Measurements from ENCODE around the gene TTC5. TPM values are rescaled to one million over a fixed set of nuclear protein-coding genes. Genes with fewer than 3 reads are reported as not detected.
A peak's percentile ranks its signal among the peaks of the same experiment; 100 is the strongest.
"Not testable (repeated sequence)": the region's sequence is repeated elsewhere in the genome, so short reads cannot be mapped to it uniquely, and the experiment has no call there.

The TTC5 gene
- total and polyA plus RNA-seq, 2 donors (not counting 3 experiments of a cell fraction or from before 2014, with no cell fraction given): 10.9 to 22.9 TPM

GRCh38 chr14:20341646-20342045 lies 35.9 kb upstream of the TTC5 start:
- ChIA-PET CTCF (interaction anchor here (0.9 to 6.4 kb wide), 5 partner anchors 9 to 630 kb away, joined by 3 to 73 read pairs (median 3); partner anchors contain the start of gene CCNB1IP1), POLR2A (interaction anchor here (2.4 to 3.0 kb wide), 3 partner anchors 9 to 120 kb away, joined by 10 to 36 read pairs (median 30); partner anchors contain the start of genes CCNB1IP1 and PIP4P1)
- peaks cover 0 to 3% of the 10 kb centered on the region in 2 experiments for H3K36me3 ChIP-seq (ENCODE audit: control insufficient read depth in 2 of 2, extremely low read depth in 1 of 2, insufficient read depth in 2 of 2, low read length in 2 of 2)
- H3K79me2 ChIP-seq (ENCODE audit: control insufficient read depth, insufficient read depth, low read length): peaks cover 14% of the 10 kb centered on the region
- H3K9ac ChIP-seq (replicated peaks; ENCODE audit: extremely low read depth, insufficient read depth, low read length): peak overlapping the region; percentile 90
- dilution Hi-C loops (cut with MboI; ENCODE audit: extremely low pct_ligation_motif_present, low sequenced_read_pairs): no loop called here
- FAIRE-seq (peak; percentile 44), DNase-seq (ENCODE audit: low read depth, low spot score) (no peak)
- H3K4me3 ChIP-seq (replicated peaks in 1 of 3; ENCODE audit: insufficient read depth in 1 of 3, low read depth in 1 of 3, low read length in 3 of 3): peak overlapping the region in 2 of 3 experiments; percentile 78 to 93
- H3K27me3 ChIP-seq (ENCODE audit: control insufficient read depth in 2 of 2, insufficient read depth in 2 of 2, low read length in 2 of 2): peaks cover 2% of the 10 kb centered on the region in 2 experiments
- H2AFZ ChIP-seq (ENCODE audit: low read depth, low read length): no peak overlapping the region
- no peaks in the 10 kb centered on the region for H3K9me1 ChIP-seq (replicated peaks; ENCODE audit: control insufficient read depth, extremely low read depth, insufficient read depth, low read length)
- TF ChIP-seq POLR2AphosphoS5 (IDR thresholded peaks at IDR 0.05; ENCODE audit: insufficient read depth, low read depth, low read length): no peak
- no peak for TF ChIP-seq POLR2A (IDR thresholded peaks at IDR 0.05; ENCODE audit: low read depth, low read length)
- no peak for TF ChIP-seq EZH2 (IDR thresholded peaks at IDR 0.05; ENCODE audit: borderline replicate concordance, low read depth, low read length, severe bottlenecking)
- no peak for TF ChIP-seq CTCF (IDR thresholded peaks at IDR 0.05; ENCODE audit: extremely low read depth in 1 of 2, insufficient read depth in 1 of 2, low read depth in 1 of 2, low read length in 2 of 2)
- no peak for TF ChIP-seq MYC (IDR thresholded peaks at IDR 0.05; ENCODE audit: low read depth, low read length)
- TF ChIP-seq JUN (IDR thresholded peaks at IDR 0.05; ENCODE audit: borderline replicate concordance, insufficient read depth, insufficient read length, low read depth): no peak
- no peak for TF ChIP-seq MAX (IDR thresholded peaks at IDR 0.05; ENCODE audit: insufficient read depth, insufficient read length)
- TF ChIP-seq FOS (IDR thresholded peaks at IDR 0.05; ENCODE audit: borderline replicate concordance, insufficient read depth, low read length): no peak
- no peak for TF ChIP-seq GATA2 (IDR thresholded peaks at IDR 0.05; ENCODE audit: insufficient read depth, insufficient read length, low read depth, low read length)
- no TSS peak for BruUV-seq (replicated peaks)
- intact Hi-C loops (cut with micrococcal nuclease): loop anchor here (1.0 kb wide), 1 partner anchor 8 kb away; the partner anchor contains the start of gene CCNB1IP1
- peak overlapping the region; percentile 94 for H3K4me2 ChIP-seq (ENCODE audit: insufficient read depth, low read length)
- peaks cover 11% of the 10 kb centered on the region for H3K4me1 ChIP-seq (ENCODE audit: control insufficient read depth, extremely low read depth, insufficient read depth, low read length)
- no peaks in the 10 kb centered on the region for H4K20me1 ChIP-seq (replicated peaks; ENCODE audit: control insufficient read depth, extremely low read depth, insufficient read depth, low read length)
- H3K27ac ChIP-seq (ENCODE audit: insufficient read depth, low read depth, low read length): peak overlapping the region; percentile 80
- H3K9me3 ChIP-seq (replicated peaks; ENCODE audit: control insufficient read depth, insufficient read depth, low read length): no peaks in the 10 kb centered on the region

GRCh38 chr14:20341032-20341431 lies 35.3 kb upstream of the TTC5 start:
- H3K9me1 ChIP-seq (replicated peaks; ENCODE audit: control insufficient read depth, extremely low read depth, insufficient read depth, low read length); dilution Hi-C loops (cut with MboI; ENCODE audit: extremely low pct_ligation_motif_present, low sequenced_read_pairs); H4K20me1 ChIP-seq (replicated peaks; ENCODE audit: control insufficient read depth, extremely low read depth, insufficient read depth, low read length); H3K9me3 ChIP-seq (replicated peaks; ENCODE audit: control insufficient read depth, insufficient read depth, low read length); H3K9ac ChIP-seq (replicated peaks; ENCODE audit: extremely low read depth, insufficient read depth, low read length); H3K27ac ChIP-seq (ENCODE audit: insufficient read depth, low read depth, low read length); BruUV-seq (replicated peaks); H2AFZ ChIP-seq (ENCODE audit: low read depth, low read length); DNase-seq (ENCODE audit: low read depth, low spot score); intact Hi-C loops (cut with micrococcal nuclease); H3K27me3 ChIP-seq (ENCODE audit: control insufficient read depth in 2 of 2, insufficient read depth in 2 of 2, low read length in 2 of 2); H3K4me2 ChIP-seq (ENCODE audit: insufficient read depth, low read length); FAIRE-seq; H3K36me3 ChIP-seq (ENCODE audit: control insufficient read depth in 2 of 2, extremely low read depth in 1 of 2, insufficient read depth in 2 of 2, low read length in 2 of 2); H3K4me3 ChIP-seq (replicated peaks in 1 of 3; ENCODE audit: insufficient read depth in 1 of 3, low read depth in 1 of 3, low read length in 3 of 3): not testable (repeated sequence)
- POLR2A ChIA-PET: interaction anchor here (2.5 to 3.0 kb wide), 2 partner anchors 8 to 121 kb away, joined by 30 to 36 read pairs; partner anchors contain the start of genes CCNB1IP1 and PIP4P1
- Histone ChIP-seq H3K79me2 (ENCODE audit: control insufficient read depth, insufficient read depth, low read length) (peaks cover 14% of the 10 kb centered on the region), H3K4me1 (ENCODE audit: control insufficient read depth, extremely low read depth, insufficient read depth, low read length) (peaks cover 11% of the 10 kb centered on the region)
- CTCF ChIA-PET: interaction anchor here (1.0 to 6.4 kb wide), 3 partner anchors 8 to 268 kb away, joined by 3 to 73 read pairs (median 25); partner anchors contain the start of gene CCNB1IP1

Measured in endothelial cell of umbilical vein (primary cell).